Stimulated activated CD4-positive, alpha-beta T cell treated with anti-CD3 and anti-CD28 coated beads, TNF-alpha, amount 100 ng/mL, for 1 hour (primary cell): Measurements from ENCODE around the gene UMODL1.

Experiments used
- DNase-seq, 3 donors: peaks; one replicate each; pipeline ENCODE4 v3.0.0-alpha.2; 2020; ENCODE audit warnings: low read depth in 3 of 3, low spot score in 1 of 3

The UMODL1 gene

GRCh38 chr21:42189431-42189830, 118.3 kb downstream of the UMODL1 start:
- no peak for DNase-seq

GRCh38 chr21:42189860-42190485, 118.9 kb downstream of the UMODL1 start:
- no peak for DNase-seq

- DNase-seq, result no peak
These were observed 119.4 kb downstream of the UMODL1 start for GRCh38 chr21:42190486-42190863.

- no peak for DNase-seq
These were observed 119.9 kb downstream of the UMODL1 start for GRCh38 chr21:42191064-42191463.

- no peak for DNase-seq
These were observed 120.8 kb downstream of the UMODL1 start for GRCh38 chr21:42191696-42192595.
